Uterus (tissue), 4 donors: ENCODE data around the gene PCNX2. TPM values are rescaled to one million over a fixed set of nuclear protein-coding genes. Genes with fewer than 3 reads are reported as not detected.

Experiments
- DNase-seq, 2 donors: peaks; one replicate each; pipeline ENCODE4 v3.0.0-alpha.2; 2019 to 2020
- H3K27ac ChIP-seq, 2 donors: fragments of 200-600 bp; sonication (generic); 1 replicate in 1 of 2; 2 replicates in 1 of 2; pipeline ENCODE4 v1.5.1; 2016 to 2018
- H3K27me3 ChIP-seq, 2 donors: fragments of 200-600 bp; sonication (generic); one replicate each; pipeline ENCODE4 v1.5.1; 2018 to 2019; ENCODE audit warnings: control low read depth in 1 of 2
- H3K36me3 ChIP-seq, 2 donors: fragments of 200-600 bp; sonication (generic); one replicate each; pipeline ENCODE4 v1.5.1; 2019; ENCODE audit warnings: control low read depth in 1 of 2
- H3K4me1 ChIP-seq, 2 donors: fragments of 200-600 bp; sonication (generic); one replicate each; pipeline ENCODE4 v1.5.1; 2018 to 2019; ENCODE audit warnings: control low read depth in 1 of 2
- H3K4me3 ChIP-seq, 2 donors: fragments of 200-600 bp; sonication (generic); 1 replicate in 1 of 2; 2 replicates in 1 of 2; pipeline ENCODE4 v1.5.1; 2018 to 2019; ENCODE audit warnings: mild to moderate bottlenecking in 1 of 2
- H3K9me3 ChIP-seq, 2 donors: fragments of 200-600 bp; sonication (generic); one replicate each; pipeline ENCODE4 v1.5.1; 2019; ENCODE audit warnings: control low read depth in 1 of 2
- POLR2A ChIP-seq, 2 donors: fragments of 450-650 bp; IDR thresholded peaks; one replicate each; pipeline ENCODE4 v1.6.1; 2016; ENCODE audit warnings: antibody characterized with exemption in 2 of 2, mild to moderate bottlenecking in 1 of 2, moderate library complexity in 1 of 2
- intact Hi-C: fragments of 100-400 bp; cut with DNase I; formaldehyde crosslinking; loops from one replicate; pipeline ENCODE4 v1.15.1; 2023; ENCODE audit warnings: low total_unique reads
- total RNA-seq, 4 donors: library from RNA; depleted of rRNA in 3 of 4; stranded (reverse); fragments of >200 nt in 3 of 4; gene quantifications; one replicate each; pipeline versions ENCODE4 v1.1.0 to v1.2.4, GENCODE V29; 2014 to 2023
- TF ChIP-seq, protein P1 (sequence below), 4 experiments: fragments of 200-600 bp in 2 of 4; fragments of 450-650 bp in 2 of 4; sonication (generic) in 2 of 4; IDR thresholded peaks; one replicate each; pipeline ENCODE4 v1.5.1; 2016 to 2019; ENCODE audit warnings: antibody characterized with exemption in 4 of 4, mild to moderate bottlenecking in 2 of 4, moderate library complexity in 1 of 4
- donor health status: DM: yes; HTN: yes; CAD: no.

The PCNX2 gene
- total RNA-seq, 4 donors from 2014 or later = 4.1 to 36.2 (median 14.1) TPM

DNA sequence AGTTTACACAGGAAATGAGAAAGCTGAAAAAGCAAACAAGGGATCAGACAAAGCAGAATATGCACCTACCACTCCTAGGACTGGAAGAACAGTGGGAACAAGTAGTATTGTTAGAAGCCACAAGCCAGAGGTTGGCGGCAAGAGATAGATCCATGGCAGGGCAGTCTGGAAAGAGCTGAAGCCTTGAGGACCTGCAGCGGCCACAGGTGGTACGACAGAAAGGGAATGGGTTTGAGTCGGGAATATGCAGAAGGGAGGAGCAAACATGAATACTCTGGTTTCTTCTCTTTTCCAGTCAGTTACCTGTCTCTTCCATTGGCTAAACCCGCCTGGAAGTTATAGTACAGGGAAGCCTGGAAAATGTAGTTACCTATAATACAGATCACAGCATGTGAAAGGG is 3.9 kb upstream of the PCNX2 start:
- DNase-seq = no peak
- Histone ChIP-seq H3K27me3 (no peaks in the 10 kb centered on the region), H3K9me3 (no peaks in the 10 kb centered on the region), H3K4me3 (no peak overlapping the region), H3K27ac (no peak overlapping the region), H3K4me1 (no peaks in the 10 kb centered on the region), H3K36me3 (no peaks in the 10 kb centered on the region)
- intact Hi-C loops = no loop called here
- TF ChIP-seq POLR2A (IDR thresholded peaks at IDR 0.05) = no peak
- TF ChIP-seq, protein P1, sequence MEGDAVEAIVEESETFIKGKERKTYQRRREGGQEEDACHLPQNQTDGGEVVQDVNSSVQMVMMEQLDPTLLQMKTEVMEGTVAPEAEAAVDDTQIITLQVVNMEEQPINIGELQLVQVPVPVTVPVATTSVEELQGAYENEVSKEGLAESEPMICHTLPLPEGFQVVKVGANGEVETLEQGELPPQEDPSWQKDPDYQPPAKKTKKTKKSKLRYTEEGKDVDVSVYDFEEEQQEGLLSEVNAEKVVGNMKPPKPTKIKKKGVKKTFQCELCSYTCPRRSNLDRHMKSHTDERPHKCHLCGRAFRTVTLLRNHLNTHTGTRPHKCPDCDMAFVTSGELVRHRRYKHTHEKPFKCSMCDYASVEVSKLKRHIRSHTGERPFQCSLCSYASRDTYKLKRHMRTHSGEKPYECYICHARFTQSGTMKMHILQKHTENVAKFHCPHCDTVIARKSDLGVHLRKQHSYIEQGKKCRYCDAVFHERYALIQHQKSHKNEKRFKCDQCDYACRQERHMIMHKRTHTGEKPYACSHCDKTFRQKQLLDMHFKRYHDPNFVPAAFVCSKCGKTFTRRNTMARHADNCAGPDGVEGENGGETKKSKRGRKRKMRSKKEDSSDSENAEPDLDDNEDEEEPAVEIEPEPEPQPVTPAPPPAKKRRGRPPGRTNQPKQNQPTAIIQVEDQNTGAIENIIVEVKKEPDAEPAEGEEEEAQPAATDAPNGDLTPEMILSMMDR (IDR thresholded peaks at IDR 0.05) = no peak

DNA sequence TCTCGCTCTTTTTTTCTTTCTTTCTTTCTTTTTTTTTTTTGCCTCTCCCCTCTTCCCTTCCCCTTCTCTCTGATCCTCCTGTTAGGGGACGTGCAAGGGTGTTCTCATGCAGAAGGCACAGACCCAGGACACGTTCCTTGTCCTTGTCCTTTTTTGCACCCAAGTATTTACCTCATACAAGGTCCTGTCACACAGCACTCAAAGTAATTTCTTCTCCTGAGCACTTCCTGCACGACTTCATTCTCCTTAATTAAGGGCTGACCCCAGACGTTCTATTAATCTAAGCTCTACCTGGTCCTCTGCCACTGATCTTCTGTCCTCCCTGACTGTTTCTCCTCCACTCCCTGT is 424 bp upstream of the PCNX2 start:
- H3K9me3 ChIP-seq = no peaks in the 10 kb centered on the region
- no peaks in the 10 kb centered on the region for H3K27me3 ChIP-seq
- H3K36me3 ChIP-seq = no peaks in the 10 kb centered on the region
- no peak for TF ChIP-seq POLR2A (IDR thresholded peaks at IDR 0.05)
- TF ChIP-seq, protein P1 (IDR thresholded peaks at IDR 0.05) = no peak
- intact Hi-C loops = no loop called here
- no peaks in the 10 kb centered on the region for H3K4me1 ChIP-seq
- no peak for DNase-seq
- H3K4me3 ChIP-seq = peak overlapping the region in 1 of 2 donors; percentile 62
- H3K27ac ChIP-seq = no peak overlapping the region

DNA sequence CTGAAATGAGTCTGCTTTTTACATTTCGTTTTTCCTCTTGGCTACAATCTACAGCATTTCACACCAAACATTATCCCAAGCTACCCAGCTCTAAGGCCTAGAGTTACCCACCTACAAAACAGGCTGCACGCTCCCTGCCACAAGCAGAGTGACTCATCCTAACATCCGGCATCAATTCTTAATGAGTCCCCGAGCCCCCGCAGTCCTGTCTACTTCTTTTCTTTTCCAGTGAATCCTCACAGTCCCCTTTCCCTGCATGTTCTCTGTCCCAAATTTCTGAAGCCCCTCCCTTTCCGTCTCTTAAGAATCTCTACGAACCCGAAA is 650 bp downstream of the PCNX2 start:
- H3K27ac ChIP-seq = peak overlapping the region in 1 of 2 donors; percentile 25
- peak overlapping the region; percentile 16 to 62 for H3K4me3 ChIP-seq
- no peaks in the 10 kb centered on the region for H3K4me1 ChIP-seq
- H3K9me3 ChIP-seq = no peaks in the 10 kb centered on the region
- no peak for TF ChIP-seq POLR2A (IDR thresholded peaks at IDR 0.05)
- TF ChIP-seq, protein P1 (IDR thresholded peaks at IDR 0.05) = no peak
- no peak for DNase-seq
- no peaks in the 10 kb centered on the region for H3K27me3 ChIP-seq
- intact Hi-C loops = no loop called here
- H3K36me3 ChIP-seq = no peaks in the 10 kb centered on the region

DNA sequence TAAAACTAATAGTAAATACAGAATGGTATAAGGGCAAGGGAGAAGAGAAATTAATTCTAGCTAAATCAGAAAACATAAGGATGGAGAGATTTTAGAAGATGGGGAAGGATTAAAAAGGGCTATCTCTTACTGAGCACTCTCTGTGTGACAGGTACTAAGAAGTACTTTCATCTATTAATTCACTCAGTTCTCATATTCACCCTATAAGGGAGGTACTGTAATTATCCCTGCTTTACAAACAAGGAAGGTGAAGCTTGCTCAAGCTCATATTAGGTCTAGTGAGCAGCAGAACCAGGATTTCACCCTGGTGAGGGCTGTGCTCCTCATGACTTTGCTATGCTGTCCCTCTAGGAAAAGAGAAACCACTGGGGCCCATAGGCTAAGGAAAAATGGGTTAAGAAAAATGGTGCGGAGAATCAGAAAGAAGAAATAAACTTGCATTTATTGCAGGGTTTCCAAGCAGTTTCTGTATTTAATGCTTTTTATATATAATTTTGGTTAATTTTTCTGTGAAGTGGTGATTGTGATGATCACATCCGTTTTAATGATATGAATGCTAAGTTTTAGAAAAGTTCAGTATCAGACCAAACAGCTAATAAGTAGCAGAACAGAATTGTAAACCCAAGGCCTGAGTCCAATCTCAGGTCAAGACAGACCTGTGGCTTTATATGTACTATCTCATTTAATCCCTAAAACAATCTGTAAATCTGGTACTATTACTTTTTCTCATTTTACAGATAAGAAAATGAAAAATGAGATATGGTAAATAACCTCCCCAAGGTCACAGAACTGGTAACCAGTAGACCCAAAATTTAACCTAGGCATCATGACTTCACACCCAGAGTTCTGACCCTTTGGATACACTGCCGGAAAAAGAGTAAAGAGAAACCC is 1.7 kb downstream of the PCNX2 start:
- no peak for DNase-seq
- TF ChIP-seq, protein P1 (IDR thresholded peaks at IDR 0.05) = no peak
- no peak for TF ChIP-seq POLR2A (IDR thresholded peaks at IDR 0.05)
- H3K27me3 ChIP-seq = no peaks in the 10 kb centered on the region
- no peaks in the 10 kb centered on the region for H3K9me3 ChIP-seq
- no peaks in the 10 kb centered on the region for H3K4me1 ChIP-seq
- no peak overlapping the region for H3K27ac ChIP-seq
- no peaks in the 10 kb centered on the region for H3K36me3 ChIP-seq
- H3K4me3 ChIP-seq = no peak overlapping the region
- intact Hi-C loops = no loop called here

DNA sequence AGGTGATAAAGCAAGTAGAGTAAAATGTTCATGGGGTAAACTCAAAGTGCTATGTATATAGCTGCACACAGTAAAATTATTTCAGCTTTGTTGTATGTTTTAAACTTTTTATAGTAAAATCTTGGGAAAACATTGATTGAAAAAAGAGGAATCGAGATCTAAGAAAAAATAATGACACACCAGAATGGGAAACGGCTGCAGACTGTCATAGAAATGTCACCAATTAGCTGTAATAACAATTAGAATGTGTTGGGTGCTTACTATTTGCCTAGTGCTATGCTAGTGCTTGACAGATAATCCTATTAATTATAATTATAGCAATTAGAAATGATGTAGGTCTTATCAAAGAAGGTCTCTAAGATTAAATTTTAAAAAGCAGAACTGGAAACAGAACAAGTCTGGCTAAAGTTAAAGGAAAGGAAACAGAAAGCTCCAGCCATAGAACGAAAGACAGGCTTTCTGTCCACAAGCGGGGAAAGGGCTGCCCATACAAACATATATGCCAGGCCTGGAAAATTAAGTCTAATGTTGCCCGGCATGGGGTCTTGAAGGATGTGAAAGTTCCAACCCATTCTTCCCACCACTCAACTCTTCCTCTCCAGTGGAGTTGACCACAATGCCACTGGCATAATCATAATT is 5.0 kb downstream of the PCNX2 start:
- no peak for TF ChIP-seq POLR2A (IDR thresholded peaks at IDR 0.05)
- TF ChIP-seq, protein P1 (IDR thresholded peaks at IDR 0.05) = no peak
- Histone ChIP-seq H3K4me1 (no peaks in the 10 kb centered on the region), H3K27ac (no peak overlapping the region)

More for the DNA sequence above, 5.0 kb downstream of the PCNX2 start:
- intact Hi-C loops = no loop called here
- no peak for DNase-seq
- no peaks in the 10 kb centered on the region for H3K27me3 ChIP-seq
- H3K9me3 ChIP-seq = no peaks in the 10 kb centered on the region
- no peaks in the 10 kb centered on the region for H3K36me3 ChIP-seq
- no peak overlapping the region for H3K4me3 ChIP-seq
